ENCODE data around the gene SCIN.
"Not testable (repeated sequence)": the region's sequence is repeated elsewhere in the genome, so short reads cannot be mapped to it uniquely, and the experiment has no call there.

GRCh38 chr7:12660423-12660822, 89.9 kb downstream of the SCIN start:
- TF ChIP-seq, protein P1, sequence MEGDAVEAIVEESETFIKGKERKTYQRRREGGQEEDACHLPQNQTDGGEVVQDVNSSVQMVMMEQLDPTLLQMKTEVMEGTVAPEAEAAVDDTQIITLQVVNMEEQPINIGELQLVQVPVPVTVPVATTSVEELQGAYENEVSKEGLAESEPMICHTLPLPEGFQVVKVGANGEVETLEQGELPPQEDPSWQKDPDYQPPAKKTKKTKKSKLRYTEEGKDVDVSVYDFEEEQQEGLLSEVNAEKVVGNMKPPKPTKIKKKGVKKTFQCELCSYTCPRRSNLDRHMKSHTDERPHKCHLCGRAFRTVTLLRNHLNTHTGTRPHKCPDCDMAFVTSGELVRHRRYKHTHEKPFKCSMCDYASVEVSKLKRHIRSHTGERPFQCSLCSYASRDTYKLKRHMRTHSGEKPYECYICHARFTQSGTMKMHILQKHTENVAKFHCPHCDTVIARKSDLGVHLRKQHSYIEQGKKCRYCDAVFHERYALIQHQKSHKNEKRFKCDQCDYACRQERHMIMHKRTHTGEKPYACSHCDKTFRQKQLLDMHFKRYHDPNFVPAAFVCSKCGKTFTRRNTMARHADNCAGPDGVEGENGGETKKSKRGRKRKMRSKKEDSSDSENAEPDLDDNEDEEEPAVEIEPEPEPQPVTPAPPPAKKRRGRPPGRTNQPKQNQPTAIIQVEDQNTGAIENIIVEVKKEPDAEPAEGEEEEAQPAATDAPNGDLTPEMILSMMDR (IDR thresholded peaks at IDR 0.05 in 2 of 3, conservative IDR thresholded peaks at IDR 0.05 in 1 of 3; ENCODE audit: borderline replicate concordance in 1 of 3, insufficient read depth in 1 of 3, low read depth in 2 of 3, low read length in 2 of 3), result not testable (repeated sequence)
- TF ChIP-seq, protein P2, sequence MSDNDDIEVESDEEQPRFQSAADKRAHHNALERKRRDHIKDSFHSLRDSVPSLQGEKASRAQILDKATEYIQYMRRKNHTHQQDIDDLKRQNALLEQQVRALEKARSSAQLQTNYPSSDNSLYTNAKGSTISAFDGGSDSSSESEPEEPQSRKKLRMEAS (IDR thresholded peaks at IDR 0.05), result not testable (repeated sequence)
- peak; percentile 37; the same call in 1 of the 2 replicates for TF ChIP-seq ATF3 (IDR thresholded peaks at IDR 0.05)
- TF ChIP-seq POLR2AphosphoS5 (IDR thresholded peaks at IDR 0.05; ENCODE audit: low read depth, low read length); EZH2phosphoT487 (IDR thresholded peaks at IDR 0.05; ENCODE audit: borderline replicate concordance); POLR2A (IDR thresholded peaks at IDR 0.05; ENCODE audit: borderline replicate concordance, extremely low read depth, insufficient read depth, insufficient read length); RAD21 (IDR thresholded peaks at IDR 0.05; ENCODE audit: low read depth); ZFX (IDR thresholded peaks at IDR 0.05); SIN3A (IDR thresholded peaks at IDR 0.05; ENCODE audit: low read depth); CEBPB (IDR thresholded peaks at IDR 0.05; ENCODE audit: low read depth); EZH2 (IDR thresholded peaks at IDR 0.05): not testable (repeated sequence)
- peak; percentile 86 for TF ChIP-seq JUND (IDR thresholded peaks at IDR 0.05)
- TF ChIP-seq, protein P3, sequence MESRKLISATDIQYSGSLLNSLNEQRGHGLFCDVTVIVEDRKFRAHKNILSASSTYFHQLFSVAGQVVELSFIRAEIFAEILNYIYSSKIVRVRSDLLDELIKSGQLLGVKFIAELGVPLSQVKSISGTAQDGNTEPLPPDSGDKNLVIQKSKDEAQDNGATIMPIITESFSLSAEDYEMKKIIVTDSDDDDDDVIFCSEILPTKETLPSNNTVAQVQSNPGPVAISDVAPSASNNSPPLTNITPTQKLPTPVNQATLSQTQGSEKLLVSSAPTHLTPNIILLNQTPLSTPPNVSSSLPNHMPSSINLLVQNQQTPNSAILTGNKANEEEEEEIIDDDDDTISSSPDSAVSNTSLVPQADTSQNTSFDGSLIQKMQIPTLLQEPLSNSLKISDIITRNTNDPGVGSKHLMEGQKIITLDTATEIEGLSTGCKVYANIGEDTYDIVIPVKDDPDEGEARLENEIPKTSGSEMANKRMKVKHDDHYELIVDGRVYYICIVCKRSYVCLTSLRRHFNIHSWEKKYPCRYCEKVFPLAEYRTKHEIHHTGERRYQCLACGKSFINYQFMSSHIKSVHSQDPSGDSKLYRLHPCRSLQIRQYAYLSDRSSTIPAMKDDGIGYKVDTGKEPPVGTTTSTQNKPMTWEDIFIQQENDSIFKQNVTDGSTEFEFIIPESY (IDR thresholded peaks at IDR 0.05; ENCODE audit: extremely low read depth, insufficient replicate concordance, low read length), result not testable (repeated sequence)

Data from HCT116 (cell line).